AG08396 (cell line): ENCODE measurements around the gene PDK2.

Source experiments
- DNase-seq: peaks from one replicate; pipeline ENCODE4 v3.0.0; 2012; ENCODE audit warnings: low spot score, mixed read lengths

PDK2 gene

DNA sequence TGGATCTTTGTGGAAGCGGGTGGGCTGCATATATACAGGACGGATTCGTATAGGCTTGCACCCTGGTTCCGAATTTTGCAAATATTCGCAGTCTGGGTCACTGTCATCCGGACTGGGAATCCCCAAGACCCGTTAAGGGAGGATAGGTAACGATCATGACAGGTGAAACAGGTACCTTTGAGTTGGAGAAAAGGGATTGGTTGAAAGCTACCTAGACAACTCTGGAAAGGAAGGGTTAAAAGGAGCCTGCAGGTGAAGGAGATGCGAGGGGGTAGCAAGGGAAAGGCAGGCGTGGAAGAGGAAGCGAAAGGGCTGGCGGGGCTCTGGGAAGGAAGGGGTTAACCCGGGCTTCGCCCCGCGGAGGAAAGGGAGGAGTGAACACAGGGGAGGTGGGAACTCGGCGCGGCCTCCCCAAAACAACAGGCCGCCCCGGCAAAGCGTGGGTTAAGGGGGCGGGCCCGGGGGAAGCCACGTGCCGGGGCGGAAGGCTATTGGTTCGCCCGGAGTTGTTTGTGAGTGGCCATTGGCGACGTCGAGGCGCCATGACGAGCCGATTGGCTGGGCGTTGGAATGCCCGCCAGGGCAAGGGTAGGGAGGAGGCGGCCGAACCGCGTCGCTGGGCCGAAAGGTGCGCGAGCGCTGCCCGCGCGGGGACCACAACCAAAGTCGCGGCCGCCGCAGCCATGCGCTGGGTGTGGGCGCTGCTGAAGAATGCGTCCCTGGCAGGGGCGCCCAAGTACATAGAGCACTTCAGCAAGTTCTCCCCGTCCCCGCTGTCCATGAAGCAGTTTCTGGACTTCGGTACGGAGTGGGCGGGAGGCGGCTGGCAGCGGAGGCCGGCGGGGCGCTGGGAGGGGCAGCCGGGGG lies at the start of gene PDK2:
Gene PDK2, plus strand, starts transcription at position 599 of the 867 bp plus-strand sequence. Its CDS starts 85 bp downstream, at position 684.
- DNase-seq: peak; percentile 99

DNA sequence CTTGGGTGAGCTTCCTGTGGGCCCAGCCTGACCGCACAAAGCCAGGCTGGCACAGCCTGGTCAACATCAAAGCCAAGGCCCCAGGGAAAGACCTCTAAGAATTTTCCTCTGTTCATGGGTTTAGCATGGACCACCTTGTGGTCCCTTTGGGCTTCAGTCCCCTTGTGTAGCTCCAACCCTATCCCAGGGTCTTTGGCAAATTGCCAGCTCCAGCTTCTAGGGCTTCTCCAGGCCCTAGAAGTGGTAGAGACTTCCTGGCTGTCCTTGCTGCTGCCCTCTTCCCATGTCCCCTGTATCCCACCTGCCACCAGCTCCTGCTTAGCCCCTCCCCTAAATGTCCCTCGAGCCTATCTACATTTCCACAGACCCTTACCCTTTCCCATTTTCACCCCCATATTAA lies 49.0 kb upstream of the PDK2 start:
- DNase-seq: no peak

DNA sequence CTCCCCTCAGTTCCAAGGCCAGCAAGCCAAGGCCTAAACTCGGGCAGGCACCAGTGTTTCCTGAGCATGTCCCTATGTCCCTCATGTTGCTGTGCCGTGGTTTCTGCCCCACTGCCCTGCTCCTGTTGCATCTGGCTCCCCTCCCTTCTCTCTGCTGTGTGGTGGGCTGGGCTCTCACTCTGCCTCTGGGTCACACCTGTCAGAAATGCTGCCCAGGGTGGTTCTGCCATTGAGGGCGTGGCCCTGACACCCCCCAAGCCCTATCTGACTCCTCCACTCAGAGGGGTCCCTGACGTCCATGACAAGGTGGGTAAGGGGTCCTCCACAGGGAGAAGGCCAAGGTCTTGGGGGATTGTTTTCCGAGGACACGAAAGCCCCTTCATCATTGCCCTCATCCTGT lies 48.5 kb upstream of the PDK2 start:
- no peak for DNase-seq

DNA sequence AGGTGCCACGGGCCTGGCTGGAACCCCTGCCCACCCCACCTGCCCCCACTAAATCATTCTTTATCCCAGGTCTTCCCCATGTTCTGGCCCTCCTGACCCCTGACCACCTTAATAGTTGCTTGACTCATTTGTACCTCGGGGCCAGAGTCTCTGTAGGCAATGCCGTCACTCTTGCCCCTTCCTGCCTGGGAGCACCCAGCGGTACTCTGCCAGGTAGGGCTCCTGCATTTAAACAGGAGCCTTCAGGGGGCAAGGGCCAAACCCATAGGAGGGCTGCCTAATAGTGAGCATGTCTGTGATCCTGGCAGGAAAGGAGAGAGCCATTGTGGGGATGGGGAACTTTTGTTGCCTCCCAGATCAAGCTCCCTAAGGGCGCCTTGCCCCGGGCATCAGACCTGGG lies 48.1 kb upstream of the PDK2 start:
- DNase-seq: no peak

DNA sequence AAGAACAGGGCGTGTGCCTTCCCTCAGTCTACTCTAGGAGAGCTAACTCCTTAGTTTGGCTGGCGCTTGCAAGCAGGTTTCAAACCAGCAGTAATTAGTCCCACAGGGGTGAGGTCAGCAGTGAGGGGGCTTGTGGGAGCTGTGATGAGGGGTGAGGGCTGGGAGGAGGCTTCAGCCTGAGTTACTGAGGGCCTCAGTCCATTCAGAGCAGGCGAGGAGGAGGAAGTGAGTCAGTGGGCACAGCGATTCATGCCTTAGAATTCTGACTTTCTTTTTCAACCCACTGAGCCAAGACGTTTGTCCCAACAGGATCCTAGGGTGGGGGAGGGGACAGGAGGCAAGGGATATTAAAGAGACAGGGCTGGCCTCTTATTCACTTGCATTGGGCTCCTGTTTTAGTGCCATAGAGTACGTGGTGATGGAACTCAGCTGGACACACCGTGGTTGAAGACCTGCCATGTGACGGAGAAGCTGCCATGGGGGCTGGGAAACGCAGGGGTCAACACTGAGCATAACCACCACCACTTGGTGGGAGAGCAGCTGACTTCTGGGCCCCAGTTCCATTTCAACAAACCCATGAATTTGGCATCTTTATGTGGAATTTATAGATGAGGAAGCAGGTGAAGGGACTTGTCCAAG lies 47.5 kb upstream of the PDK2 start:
- peak; percentile 65 for DNase-seq

DNA sequence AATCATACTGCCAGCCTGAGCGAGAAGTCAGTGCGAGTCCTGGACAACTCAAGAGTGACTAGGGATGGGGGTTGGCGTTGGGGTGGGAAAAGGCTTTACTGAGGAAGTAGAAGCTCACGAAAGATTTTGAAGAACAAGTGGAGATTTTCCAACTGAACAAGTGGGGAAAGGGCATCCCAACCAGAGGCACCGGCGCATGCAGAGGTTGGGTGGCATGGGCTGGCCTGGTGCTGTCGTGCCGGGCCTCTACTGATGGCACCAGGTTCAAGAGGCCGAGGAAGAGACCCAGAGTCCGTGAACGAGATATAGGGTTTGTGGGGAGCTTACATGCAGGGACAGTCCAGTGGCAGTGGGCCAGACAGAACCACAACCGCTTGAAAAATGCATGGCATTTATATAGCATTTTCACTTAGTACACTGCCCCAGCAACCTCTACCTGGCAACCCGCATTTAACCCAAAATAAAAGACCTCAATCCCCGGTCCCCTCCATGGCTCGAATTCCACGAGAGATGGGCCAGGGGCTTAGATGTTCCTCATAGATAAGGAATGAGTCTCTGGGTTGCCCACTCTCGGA lies 46.9 kb upstream of the PDK2 start:
- DNase-seq: no peak

DNA sequence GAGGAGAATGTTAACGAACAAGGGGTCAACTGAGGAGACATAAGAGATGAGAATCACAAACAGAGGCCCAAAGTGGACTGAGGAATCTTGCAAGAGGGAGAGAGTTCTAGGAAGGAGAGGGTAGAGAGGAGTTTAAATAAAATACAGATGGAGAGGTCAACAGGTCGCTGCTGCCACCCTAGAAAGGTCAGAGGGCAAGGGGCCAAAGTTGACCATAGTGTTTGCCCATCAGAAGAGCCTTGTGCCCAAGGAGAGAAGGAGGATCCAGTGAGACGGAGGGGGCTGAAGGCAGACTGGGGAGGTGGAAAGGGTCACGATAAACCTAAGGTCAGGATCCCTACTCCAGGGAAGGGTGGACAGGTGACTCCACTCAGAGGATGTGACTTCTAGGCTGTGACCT lies 46.2 kb upstream of the PDK2 start:
- no peak for DNase-seq

DNA sequence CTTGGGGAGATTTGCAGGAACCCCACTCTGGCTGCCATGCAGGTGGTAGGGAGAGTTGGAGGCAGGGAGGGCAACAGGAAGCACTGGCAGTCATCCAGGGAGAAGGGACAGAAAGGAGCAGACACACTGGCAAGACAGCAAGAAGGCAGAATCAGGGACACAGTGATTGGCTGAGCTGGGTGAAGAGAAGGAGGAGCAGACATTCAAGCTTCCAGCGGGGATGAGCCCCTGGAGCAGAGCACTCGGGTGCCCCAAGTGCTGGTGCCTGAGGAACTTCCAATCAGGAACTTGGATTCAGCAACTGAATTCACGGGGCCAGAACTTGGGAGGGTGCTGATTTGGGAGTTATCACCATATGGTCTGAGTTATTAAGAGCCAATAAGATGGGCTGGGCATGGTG lies 45.5 kb upstream of the PDK2 start:
- DNase-seq: no peak

DNA sequence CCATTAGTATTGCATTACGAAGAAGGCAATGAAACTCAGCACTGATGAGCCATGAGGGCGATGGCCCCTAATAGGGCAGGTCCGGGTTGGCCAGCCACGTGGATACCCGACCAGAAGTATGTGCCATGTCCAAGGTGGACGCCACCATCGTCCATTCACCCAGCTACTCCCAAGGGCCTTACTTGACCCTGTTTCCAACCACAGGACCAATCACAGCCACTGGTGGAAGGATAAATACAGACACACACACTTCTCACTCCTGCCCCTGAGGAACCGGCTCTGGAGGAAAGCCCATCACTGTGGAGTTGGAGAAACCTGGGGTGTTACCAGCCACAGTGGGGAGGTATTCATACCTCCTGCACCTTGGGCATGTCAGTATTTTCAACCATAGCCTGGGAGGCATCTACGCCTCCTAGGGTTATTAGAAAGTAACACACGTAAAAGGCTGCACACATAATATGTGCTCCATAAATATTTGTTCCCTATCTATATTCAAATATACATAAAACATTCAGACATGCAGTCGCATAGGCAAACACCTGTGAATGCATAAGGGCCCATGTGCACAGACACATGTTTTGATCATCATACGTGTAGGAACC lies 44.6 kb upstream of the PDK2 start:
- no peak for DNase-seq

DNA sequence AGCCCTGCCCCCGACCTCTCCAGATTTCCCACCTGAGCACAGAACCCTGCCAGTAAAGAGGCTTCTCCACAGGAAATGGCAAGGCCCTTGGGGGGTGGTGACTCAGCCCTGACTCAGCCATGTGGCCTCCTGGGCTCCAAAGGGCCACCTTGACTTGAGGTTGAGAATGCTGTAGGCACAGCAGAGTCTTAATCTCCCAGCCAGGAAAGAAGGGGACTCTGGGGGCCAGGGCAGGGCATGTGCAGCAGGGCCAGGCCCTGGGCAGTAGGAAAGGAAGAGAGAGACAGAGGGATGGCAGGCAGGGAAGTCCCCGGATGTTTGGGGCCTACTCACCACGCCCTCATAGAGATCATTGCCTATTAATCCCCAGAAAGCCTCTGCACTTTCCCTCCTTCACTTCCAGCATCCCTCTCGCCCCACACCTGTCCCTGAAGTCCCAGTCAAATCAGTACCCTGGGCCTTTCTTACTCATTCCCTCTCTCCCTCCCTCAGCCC lies 44.0 kb upstream of the PDK2 start:
- DNase-seq: peak; percentile 66

DNA sequence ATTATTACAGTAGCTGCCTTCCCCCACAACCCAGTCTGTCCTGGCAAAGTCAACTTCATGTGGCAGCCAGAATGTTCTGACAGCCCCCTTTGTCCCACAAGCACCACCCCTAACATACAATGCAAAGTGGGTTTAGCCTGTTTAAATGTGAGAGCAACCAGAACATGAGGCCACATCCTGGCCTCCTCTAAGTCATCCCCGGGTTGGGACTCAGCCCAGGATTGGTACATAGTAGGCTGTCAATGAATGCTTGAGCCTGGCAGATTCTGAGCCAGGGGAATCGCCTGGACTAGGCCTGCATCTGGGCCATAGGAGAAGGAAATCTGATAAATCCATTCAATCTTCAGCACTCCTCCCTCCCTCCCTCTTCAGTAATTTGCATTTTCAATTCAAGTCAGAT lies 43.5 kb upstream of the PDK2 start:
- DNase-seq: no peak

DNA sequence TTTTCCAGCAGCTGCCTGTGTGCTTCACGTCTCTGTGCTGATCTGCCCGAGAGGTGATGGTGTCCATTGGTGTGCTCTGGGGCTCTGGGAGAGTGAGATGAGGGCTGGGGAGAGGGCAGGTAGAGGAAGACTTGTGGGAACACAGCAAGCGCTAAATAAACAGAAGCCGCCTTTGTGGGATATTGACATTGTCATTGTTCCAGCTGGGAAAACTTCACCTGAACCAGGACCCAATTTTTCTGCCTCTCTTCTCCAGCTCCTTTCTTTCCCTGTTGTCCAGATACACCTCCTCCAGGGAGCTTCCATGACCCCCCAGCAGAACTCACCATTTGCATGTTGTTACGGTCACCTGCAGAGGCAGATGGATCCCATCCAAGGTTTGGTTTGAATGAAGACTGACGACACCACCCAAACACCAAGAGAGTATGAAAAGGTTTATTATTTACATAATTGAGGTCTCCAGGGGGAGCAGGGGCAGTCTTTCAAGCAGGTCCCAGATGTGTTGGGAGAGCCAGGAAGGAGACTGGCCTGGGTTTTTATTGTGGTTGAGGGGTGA lies 42.8 kb upstream of the PDK2 start:
- no peak for DNase-seq

DNA sequence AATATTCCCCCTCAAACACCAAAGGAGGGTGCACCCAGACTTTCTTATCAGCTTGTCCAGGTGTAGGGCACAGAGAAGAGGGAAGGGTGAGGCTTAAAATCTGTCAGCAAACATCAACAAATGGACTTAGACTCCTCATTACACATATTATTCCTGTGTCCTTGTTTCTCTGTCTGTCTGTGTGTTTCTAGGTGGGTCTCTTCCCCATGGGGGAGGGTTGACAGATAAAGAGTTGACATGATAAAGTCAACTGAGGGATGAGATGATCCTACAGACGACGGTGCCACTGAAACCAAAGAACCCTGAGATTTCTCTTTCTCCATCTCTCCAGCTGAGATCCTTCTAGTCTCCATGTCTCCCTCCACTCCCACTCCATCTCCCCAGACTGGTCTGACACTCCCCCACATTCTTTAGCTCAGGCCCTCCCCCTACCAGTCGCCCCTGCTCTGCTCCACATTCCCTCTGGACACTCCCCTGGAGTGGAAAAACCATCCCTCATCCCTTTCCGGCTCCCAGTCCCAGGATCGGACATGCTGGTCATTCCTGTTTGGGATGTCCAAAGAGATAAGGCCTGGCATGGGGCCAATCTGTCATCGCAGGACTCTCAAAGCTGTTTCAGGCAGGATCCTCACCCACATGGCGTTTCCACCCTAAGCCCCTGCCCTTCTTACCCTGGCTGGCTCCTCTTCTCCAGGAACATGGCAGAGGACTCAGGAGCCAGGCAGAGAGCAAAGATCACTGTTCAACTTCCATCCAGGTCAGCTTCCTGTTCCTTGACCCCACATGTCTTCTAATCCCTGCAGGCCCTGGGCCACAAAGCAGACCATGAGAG lies 42.1 kb upstream of the PDK2 start:
- DNase-seq: no peak

DNA sequence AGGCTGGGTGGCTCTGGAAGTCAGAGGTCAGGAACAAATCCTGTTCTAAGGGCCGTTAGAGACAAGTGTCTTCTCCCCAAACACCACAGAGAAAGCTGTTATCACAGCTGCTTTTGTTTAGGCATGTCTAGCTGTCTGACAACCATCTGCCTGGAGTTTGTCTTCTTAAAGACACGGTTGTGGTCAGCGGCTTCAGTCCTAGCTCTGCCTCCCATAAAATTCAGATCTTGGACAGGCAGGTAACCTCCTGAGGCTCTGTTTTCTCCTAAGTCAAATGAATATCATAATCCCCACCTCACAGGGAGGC lies 41.5 kb upstream of the PDK2 start:
- no peak for DNase-seq

DNA sequence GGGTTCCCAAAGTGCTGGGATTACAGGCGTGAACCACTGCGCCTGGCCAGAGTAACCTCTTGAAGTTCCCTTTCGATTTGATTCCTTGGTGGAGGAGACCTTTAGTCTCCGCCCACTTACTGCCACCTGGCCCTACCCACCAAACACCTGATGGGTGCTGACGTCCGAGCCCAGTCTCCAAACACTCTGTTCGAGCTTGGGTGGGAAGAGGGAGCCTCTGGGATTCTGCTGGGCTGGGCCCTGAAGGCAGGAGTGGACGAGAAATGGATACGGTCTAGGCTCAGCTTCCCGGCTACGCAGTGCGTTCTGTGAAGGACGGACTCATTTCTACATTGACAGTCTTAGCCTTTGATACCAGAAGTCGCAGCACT lies 40.1 kb upstream of the PDK2 start:
- no peak for DNase-seq

DNA sequence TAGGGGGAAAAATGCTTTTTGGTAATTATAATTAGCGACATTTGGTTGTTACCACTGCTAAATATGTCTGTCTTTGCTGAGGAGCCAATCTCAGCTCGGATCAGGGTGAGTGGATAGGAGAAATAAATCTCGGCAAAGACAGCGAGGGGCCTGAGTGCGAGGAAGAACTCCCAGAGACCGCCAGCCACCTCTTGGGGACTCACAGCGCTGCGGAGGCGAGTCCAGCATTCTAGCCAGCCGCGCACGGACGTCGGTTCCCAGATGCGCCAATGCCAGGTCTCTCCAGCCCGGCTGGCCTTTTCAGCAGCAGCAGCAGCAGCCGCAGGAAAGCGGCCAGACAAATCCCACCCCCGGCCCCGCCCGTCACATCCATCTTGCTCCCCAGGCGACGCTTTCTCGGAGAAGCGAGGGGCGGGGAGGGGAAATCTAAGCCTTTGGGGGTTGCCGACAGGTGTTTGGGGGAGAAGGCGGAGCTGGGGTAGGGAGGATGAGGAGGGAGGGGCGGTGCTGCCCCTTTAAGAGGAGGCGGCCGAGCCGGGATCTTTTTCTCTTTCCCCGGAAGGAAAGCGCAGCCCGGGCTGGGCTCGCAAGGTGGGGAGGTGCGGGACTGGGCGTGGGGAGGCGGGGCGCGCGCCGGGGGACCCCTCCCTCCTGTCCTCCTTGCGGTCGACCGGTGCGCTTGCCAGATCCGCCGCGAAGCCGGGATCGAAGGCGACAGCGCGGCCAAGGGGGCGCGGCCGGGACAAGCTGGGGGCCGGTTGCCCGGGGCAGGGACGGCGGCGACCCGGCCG lies 39.5 kb upstream of the PDK2 start, which contains the start of gene ITGA3:
Gene ITGA3, plus strand, starts transcription at position 685 of the 791 bp plus-strand sequence. CDS start 330 bp downstream, outside the sequence.
- peak; percentile 85 for DNase-seq

DNA sequence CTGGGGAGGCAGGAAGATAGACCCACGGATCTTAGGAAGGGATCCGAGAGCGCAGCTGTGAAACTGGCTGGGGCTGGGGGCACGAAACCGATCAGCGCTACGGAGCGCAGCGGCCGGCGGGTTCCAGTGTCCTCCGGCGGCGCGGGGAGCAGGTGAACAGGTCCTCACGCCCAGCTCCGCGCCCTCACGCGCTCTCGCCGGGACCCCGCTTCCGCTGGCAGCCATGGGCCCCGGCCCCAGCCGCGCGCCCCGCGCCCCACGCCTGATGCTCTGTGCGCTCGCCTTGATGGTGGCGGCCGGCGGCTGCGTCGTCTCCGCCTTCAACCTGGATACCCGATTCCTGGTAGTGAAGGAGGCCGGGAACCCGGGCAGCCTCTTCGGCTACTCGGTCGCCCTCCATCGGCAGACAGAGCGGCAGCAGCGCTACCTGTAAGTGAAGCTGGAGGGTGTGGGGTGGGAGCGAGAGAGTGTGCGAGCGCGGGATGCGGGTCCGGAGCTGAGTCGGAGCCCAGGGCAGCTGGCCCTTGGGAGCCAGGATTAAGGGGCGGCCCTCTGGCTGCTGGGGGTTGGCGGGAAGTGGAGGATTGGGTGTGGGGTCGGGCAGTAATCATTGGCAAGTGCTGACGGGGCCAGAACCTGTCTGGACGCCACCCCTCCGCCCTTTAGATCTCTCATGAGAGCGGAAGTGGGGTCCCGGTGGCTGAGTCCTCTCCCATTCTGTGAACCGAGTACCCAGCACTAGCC lies 38.8 kb upstream of the PDK2 start:
- DNase-seq: peak; percentile 53

DNA sequence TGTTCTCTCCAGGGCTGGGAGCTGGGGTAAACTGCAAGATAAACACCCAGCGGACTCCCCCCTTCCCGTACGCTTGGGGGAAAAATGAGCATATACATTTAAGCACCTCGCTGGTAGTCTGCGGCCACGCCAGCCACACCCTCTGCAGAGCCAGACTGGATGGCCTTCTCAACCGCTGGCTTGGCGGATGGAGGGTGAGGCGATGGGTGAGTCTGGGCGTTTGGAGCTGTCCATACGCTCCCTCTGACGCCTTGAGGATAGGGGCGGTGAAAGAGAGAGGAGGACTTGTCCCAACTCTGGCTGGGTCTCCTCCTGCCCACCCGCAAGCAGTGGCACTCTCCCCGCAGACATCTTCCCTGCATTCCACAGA lies 38.2 kb upstream of the PDK2 start:
- peak; percentile 63 for DNase-seq

DNA sequence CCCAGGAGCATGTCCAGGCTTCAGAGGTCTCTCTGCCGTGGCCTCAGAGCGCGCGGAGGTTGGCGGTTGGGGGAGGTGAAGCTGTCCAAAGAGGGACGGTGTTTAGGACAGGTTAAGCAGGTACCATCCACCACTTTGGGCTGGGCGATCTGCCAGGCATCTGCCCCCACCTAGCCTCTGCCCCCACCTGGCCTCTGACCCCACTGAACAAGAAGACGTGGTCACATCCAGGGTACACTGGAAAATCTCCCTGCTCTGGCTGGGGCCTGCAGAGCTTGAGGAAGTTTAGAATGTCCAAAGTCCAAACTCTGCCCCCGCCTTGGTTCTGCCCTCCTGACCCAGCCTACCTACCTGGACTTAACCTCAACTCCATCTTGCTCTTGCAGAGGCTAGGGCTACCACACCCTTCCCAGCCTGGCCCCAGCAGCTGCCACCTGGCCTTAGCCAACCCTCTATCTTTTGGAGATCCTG lies 37.6 kb upstream of the PDK2 start:
- no peak for DNase-seq
